ENCODE measurements around the gene PLCD4. TPM values are rescaled to one million over a fixed set of nuclear protein-coding genes. Genes with fewer than 3 reads are reported as not detected.

The PLCD4 gene
- total RNA-seq, 1 experiment from 2014 or later, result 0.40 TPM

DNA sequence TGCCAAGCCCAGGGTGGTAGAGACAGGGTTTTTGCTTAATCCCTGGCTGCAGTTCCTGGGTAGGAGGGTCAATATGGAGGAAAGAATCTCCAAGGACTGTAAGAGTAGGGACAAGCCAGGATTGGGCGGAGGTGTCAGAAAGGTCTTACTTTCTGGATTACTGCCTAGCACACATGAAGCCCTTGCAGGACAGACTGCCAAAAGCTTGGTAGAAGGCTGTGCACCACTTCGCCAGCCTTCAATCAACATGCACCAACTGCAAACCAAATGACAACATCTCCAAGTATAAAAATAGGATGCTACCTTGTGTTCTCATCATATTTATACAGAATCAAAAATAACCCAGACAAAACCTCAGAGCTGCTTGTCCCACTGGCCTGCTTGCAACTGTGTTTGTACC is 48.1 kb downstream of the PLCD4 start:
- intact Hi-C loops (cut with micrococcal nuclease), result loop anchor here (5.0 kb wide), 1 partner anchor 77 kb away; no protein-coding TSS in a partner anchor
- no peak overlapping the region for H3K27ac Mint-ChIP-seq (ENCODE audit: low read depth, unreplicated experiment)
- peaks cover 60% of the 10 kb centered on the region for H3K36me3 Mint-ChIP-seq (ENCODE audit: insufficient read depth, unreplicated experiment)
- H3K27me3 Mint-ChIP-seq (ENCODE audit: insufficient read depth, unreplicated experiment), result no peaks in the 10 kb centered on the region
- ChIA-PET CTCF (interaction anchor here (1.2 to 3.6 kb wide), 2 partner anchors 31 to 46 kb away, joined by 3 to 15 read pairs; no protein-coding TSS in a partner anchor), POLR2A (interaction anchor here (0.7 kb wide), 3 partner anchors 16 to 32 kb away, joined by 3 to 7 read pairs (median 3); partner anchors contain the start of genes RNF25 and STK36)
- H3K4me3 Mint-ChIP-seq (ENCODE audit: unreplicated experiment), result no peak overlapping the region
- TF ChIP-seq, protein P1, sequence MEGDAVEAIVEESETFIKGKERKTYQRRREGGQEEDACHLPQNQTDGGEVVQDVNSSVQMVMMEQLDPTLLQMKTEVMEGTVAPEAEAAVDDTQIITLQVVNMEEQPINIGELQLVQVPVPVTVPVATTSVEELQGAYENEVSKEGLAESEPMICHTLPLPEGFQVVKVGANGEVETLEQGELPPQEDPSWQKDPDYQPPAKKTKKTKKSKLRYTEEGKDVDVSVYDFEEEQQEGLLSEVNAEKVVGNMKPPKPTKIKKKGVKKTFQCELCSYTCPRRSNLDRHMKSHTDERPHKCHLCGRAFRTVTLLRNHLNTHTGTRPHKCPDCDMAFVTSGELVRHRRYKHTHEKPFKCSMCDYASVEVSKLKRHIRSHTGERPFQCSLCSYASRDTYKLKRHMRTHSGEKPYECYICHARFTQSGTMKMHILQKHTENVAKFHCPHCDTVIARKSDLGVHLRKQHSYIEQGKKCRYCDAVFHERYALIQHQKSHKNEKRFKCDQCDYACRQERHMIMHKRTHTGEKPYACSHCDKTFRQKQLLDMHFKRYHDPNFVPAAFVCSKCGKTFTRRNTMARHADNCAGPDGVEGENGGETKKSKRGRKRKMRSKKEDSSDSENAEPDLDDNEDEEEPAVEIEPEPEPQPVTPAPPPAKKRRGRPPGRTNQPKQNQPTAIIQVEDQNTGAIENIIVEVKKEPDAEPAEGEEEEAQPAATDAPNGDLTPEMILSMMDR (IDR thresholded peaks at IDR 0.05; ENCODE audit: unreplicated experiment), result no peak
- H3K4me1 Mint-ChIP-seq (ENCODE audit: insufficient read depth, unreplicated experiment), result peaks cover 23% of the 10 kb centered on the region
- BruUV-seq (replicated peaks), result no TSS peak
- H3K9me3 Mint-ChIP-seq (ENCODE audit: unreplicated experiment), result no peaks in the 10 kb centered on the region
- no peak for DNase-seq (ENCODE audit: unreplicated experiment)

DNA sequence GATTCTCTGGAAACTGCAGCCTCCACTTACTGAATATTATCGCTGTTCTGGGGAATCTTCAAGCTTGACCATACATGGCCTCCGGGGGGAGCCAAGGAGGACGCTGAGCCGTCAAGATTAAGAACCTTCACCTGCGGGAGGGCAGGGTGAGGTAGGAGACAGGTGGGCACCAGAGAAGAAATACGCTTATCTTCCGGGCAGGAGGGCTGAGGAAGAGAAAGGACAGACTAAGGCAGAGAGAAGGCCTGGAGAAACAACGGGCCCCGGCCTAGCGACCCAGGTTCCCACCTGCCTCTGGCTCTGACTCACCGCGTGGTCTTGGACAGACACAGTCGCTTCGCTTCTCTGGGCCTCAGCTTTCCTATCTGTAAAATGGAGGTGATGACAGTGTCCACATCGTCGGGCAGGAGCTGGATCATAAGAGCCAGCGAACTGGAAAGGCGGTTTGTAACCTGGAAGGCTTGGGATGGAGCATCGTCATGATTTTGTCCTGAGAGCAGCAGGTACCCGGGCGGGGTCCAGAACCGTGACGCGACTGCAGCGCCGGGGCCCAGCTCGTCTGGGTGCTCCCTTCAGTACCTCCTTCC is 51.1 kb downstream of the PLCD4 start:
- Mint-ChIP-seq H3K27me3 (ENCODE audit: insufficient read depth, unreplicated experiment) (no peaks in the 10 kb centered on the region), H3K4me3 (ENCODE audit: unreplicated experiment) (peak overlapping the region; percentile 92), H3K27ac (ENCODE audit: low read depth, unreplicated experiment) (peak overlapping the region; percentile 82), H3K9me3 (ENCODE audit: unreplicated experiment) (no peaks in the 10 kb centered on the region), H3K4me1 (ENCODE audit: insufficient read depth, unreplicated experiment) (peaks cover 27% of the 10 kb centered on the region), H3K36me3 (ENCODE audit: insufficient read depth, unreplicated experiment) (peaks cover 59% of the 10 kb centered on the region)
- CTCF ChIA-PET, result interaction anchor here (0.6 to 6.0 kb wide), 18 partner anchors 10 to 732 kb away, joined by 3 to 48 read pairs (median 5); partner anchors contain the start of genes RNF25, STK36 and TTLL4
- TF ChIP-seq, protein P1 (IDR thresholded peaks at IDR 0.05; ENCODE audit: unreplicated experiment), result peak; percentile 53
- intact Hi-C loops (cut with micrococcal nuclease), result loop anchor here (1.0 to 5.0 kb wide), 5 partner anchors 13 to 189 kb away; no protein-coding TSS in a partner anchor
- POLR2A ChIA-PET, result interaction anchor here (0.5 to 6.1 kb wide), 16 partner anchors 8 to 443 kb away, joined by 3 to 105 read pairs (median 4); partner anchors contain the start of genes PLCD4, RNF25, STK36 and TMBIM1
- peak; percentile 75 for DNase-seq (ENCODE audit: unreplicated experiment)
- TSS peak; percentile 42 for BruUV-seq (replicated peaks)

DNA sequence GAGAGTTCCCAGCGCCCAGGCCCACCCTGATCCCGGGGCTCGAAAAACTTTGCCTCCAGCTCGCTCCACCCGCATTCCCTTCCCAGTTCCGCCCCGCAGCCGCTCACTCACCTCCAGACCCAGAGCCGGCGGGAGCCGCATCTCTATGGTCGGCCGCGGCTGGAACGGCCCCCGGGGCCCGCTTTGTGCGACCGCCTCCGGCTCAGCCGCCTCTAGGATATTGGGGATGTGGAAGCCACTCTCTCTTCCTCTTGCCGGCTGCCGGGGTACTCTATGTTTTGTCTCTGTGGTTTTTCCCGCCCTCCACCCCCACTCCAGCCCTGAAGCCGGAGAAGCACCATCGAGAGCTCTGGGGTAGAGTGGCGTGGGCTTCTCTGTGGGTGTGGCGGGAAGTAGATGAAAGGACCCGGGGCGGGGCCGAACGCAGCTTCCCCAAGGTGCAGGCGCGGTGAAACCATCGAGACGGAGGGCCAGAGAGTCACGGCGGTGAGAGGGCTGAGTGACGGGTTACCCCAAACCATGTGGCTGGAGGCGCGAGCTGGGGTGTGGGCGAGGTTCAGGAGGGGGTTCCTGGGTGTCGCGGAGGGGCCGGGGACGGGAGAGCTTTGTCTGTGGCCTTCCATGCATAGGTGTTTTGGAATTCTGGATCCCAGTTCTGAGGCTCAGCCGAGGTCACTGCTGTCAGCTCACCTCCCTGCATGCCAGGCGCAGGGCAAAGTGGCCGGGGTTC is 51.7 kb downstream of the PLCD4 start, which contains the start of the genes BCS1L and ZNF142:
BCS1L (plus strand) TSS at position 426 of the 730 bp plus-strand sequence. CDS start 1,305 bp downstream, outside the sequence.
ZNF142 (minus strand) TSS at position 366 of the 730 bp plus-strand sequence. CDS start 3,194 bp downstream, outside the sequence.
- DNase-seq (ENCODE audit: unreplicated experiment), result peak; percentile 94
- peaks cover 52% of the 10 kb centered on the region for H3K36me3 Mint-ChIP-seq (ENCODE audit: insufficient read depth, unreplicated experiment)
- peaks cover 27% of the 10 kb centered on the region for H3K4me1 Mint-ChIP-seq (ENCODE audit: insufficient read depth, unreplicated experiment)
- H3K4me3 Mint-ChIP-seq (ENCODE audit: unreplicated experiment), result peak within 1 kb of the TSS; percentile 92
- BruUV-seq (replicated peaks), result no TSS peak
- intact Hi-C loops (cut with micrococcal nuclease), result loop anchor here (1.0 to 5.0 kb wide), 4 partner anchors 12 to 188 kb away; no protein-coding TSS in a partner anchor
- ChIA-PET CTCF (interaction anchor here (0.6 to 6.0 kb wide), 14 partner anchors 9 to 624 kb away, joined by 3 to 48 read pairs (median 5); partner anchors contain the start of genes RNF25, STK36 and TTLL4), POLR2A (interaction anchor here (0.6 to 6.1 kb wide), 21 partner anchors 9 to 443 kb away, joined by 3 to 105 read pairs (median 5); partner anchors contain the start of genes PLCD4, RNF25, STK36 and TMBIM1)
- no peaks in the 10 kb centered on the region for H3K9me3 Mint-ChIP-seq (ENCODE audit: unreplicated experiment)
- H3K27ac Mint-ChIP-seq (ENCODE audit: low read depth, unreplicated experiment), result peak within 1 kb of the TSS; percentile 82
- H3K27me3 Mint-ChIP-seq (ENCODE audit: insufficient read depth, unreplicated experiment), result no peaks in the 10 kb centered on the region
- TF ChIP-seq, protein P1 (IDR thresholded peaks at IDR 0.05; ENCODE audit: unreplicated experiment), result no peak

Measured in MCF 10A (cell line).